OCI-LY7 (cell line): ENCODE data around the gene CPHXL.

Experiments used
- EZH2phosphoT487 ChIP-seq: fragments of 200-600 bp; sonication (generic); IDR thresholded peaks from 2 replicates; pipeline ENCODE4 v1.6.1; 2018; ENCODE audit warnings: low read depth, borderline replicate concordance, mild to moderate bottlenecking, mixed run types, antibody characterized with exemption, low read length, moderate library complexity, mixed read lengths
- TF ChIP-seq, protein P1 (sequence below): fragments of 200-600 bp; sonication (generic); conservative IDR thresholded peaks from 2 replicates; pipeline ENCODE4 v1.5.1; 2014; ENCODE audit warnings: mild to moderate bottlenecking, antibody characterized with exemption, low read length, moderate library complexity, mixed read lengths

DNA sequence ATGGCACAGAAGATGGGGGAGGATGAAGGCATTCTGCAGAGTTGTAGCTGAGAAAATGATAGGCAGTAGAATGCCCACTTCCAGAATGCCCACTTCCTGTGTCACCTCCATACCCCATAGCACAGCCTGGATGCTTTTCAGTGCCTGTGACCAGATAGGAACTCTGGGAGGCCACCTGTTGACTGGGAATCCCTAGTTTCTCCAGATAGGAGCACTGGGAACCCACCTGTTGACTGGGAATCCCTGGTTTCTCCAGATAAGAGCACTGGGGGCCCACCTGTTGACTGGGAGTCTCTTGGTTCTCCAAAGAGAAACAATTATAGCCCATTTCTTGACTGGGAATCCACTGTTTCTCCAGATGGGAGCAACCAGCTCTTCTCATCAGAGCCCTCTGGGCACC is 11.6 kb downstream of the CPHXL start:
- TF ChIP-seq EZH2phosphoT487: no peak
- TF ChIP-seq, protein P1, sequence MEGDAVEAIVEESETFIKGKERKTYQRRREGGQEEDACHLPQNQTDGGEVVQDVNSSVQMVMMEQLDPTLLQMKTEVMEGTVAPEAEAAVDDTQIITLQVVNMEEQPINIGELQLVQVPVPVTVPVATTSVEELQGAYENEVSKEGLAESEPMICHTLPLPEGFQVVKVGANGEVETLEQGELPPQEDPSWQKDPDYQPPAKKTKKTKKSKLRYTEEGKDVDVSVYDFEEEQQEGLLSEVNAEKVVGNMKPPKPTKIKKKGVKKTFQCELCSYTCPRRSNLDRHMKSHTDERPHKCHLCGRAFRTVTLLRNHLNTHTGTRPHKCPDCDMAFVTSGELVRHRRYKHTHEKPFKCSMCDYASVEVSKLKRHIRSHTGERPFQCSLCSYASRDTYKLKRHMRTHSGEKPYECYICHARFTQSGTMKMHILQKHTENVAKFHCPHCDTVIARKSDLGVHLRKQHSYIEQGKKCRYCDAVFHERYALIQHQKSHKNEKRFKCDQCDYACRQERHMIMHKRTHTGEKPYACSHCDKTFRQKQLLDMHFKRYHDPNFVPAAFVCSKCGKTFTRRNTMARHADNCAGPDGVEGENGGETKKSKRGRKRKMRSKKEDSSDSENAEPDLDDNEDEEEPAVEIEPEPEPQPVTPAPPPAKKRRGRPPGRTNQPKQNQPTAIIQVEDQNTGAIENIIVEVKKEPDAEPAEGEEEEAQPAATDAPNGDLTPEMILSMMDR: no peak
